HG03521 (cell line): Measurements from ENCODE around the gene WAPL.

Source experiments
- ATAC-seq: cut with Tn5 transposase; IDR thresholded peaks from one replicate; pipeline ENCODE4 v1.9.1; 2021; ENCODE audit warnings: mild to moderate bottlenecking, moderate library complexity; ENCODE audit not compliant: unreplicated experiment

The WAPL gene

DNA sequence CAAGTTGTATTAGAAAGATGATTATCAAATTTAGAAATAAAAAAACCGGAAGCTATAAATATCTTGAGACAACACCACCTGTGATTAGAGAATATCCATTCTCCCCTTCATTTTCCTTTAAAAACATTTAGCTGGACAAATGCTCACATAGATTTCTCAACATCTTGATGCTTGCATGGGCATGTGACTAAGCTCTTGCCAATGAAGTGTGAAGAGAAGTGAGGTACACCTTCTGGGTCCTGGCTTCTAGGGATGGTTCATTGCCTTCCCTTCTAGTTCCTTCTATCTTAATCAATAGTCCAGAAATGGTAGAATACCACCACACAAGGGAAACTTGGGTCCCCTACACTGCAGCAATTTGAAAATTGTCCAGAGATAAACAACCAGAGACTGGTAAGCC is 41.0 kb downstream of the WAPL start:
- ATAC-seq: no peak

DNA sequence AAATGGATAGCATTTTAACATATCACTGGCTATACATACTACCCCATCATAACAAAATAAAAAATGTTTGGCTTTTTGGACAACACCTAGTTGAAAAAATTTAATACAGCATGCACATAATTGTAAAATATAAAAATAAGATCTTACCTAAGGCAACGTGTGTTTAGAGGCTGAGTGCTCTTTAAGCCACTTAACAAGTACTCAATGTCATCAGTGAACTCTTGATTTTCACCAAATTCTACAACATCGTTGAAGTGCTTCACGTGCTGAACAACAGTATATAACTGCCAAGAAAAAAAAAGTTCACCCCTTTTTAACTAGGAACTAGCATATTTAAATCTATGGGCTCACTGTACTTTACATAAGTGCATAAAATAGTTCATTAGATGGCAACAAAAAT is 49.5 kb downstream of the WAPL start:
- ATAC-seq: no peak

DNA sequence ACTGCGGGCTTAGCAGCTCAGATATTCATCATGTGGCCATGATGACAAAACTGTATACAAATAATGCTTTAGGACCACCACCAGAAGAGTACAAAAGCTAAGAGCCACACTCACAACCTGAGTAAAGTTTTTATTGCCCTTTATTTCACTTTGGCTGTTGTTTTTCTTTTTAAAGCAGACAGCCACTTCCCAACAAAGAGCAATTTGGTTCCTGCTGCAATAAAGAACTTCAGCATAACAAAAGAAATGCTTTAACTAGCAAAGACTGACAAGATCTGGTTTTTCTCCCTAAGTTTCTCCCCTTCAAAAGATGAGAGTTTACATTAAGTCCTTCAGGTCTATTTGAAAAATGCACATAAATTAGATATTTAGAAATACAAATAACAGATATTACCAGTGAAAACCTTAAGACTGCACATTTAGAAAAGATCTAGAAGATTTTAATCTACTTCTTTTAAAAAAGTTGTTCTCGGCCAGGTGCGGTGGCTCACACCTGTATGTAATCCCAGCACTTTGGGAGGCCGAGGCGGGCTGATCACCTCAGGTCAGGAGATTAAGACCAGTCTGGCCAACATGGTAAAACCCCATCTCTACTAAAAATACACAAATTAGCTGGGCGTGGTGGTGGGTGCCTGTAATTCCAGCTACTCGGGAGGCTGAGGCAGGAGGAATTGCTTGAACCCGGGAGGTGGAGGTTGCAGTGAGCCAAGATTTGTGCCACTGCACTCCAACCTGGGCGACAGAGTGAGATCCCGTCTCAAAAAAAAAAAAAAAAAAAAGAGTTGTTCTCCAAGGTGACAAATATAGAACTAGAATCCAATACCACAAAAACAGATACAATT is 59.4 kb downstream of the WAPL start:
- ATAC-seq: no peak

DNA sequence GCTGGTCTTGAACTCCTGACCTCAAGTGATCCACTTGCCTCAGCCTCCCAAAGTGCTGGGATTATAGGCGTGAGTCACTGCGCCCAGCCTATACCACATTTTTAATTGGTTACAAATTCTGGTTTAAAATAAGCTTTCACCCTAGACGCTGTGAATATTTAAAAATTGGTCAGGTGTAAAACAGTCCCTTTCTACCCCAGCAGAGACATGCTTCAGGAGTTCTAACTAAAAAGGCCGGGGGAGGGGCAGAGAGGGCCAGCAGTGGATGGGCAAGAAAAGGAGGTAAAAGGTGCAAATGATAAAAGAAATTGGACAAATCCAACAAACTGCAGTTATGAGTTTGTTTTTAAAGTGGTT is 70.0 kb downstream of the WAPL start:
- ATAC-seq: no peak

GRCh38 chr10:86450806-86451603 is 70.6 kb downstream of the WAPL start:
- ATAC-seq: no peak

DNA sequence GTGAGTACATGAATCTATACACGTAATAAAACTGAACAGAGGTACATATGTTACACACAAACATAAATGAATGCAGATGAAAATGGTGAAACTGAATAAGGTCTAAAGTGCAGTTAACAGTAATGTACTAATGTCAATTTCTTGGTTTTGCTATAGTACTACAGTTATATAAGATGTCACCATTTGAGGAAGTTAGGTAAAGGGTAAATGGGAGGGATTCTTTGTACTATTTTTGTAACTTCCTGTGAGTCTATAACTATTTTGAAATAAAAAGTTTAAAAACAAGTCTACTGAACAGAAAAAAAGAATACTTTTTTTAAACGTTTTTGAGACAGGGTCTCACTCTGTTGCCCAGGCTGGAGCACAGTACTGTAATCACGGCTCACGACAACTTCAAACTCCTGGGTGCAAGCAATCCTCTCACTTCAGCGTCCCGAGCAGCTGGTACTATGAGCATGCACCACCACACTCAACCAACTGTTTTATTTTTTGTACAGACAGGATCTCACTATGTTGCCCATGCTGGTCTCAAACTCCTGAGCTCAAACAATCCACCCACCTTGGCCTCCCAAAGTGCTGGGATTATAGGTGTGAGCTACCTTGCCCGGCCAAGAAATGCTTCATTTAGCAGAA is 71.5 kb downstream of the WAPL start:
- ATAC-seq: no peak

- no peak for ATAC-seq
Observed at GRCh38 chr10:86447432-86447831, 74.2 kb downstream of the WAPL start.

- no peak for ATAC-seq
Observed at GRCh38 chr10:86446987-86447386, 74.6 kb downstream of the WAPL start.

DNA sequence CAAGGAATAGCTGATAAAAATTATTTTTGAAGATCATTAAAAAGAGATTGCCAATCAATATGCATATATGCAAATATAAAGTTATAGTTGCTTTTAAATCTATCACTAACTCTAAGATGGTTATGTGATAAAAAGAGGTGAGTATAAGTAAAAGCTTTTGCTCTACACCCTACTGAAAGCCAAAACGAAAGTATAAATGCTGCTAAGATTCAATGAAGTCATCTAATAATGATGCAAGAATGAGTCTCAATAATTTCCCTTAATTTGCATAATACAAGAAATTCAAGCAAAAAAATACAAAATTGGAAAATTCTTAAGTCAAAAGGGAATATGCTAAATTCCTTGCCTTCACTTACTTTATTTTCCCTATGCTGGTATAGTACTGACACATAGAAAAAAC is 75.2 kb downstream of the WAPL start:
- ATAC-seq: no peak

DNA sequence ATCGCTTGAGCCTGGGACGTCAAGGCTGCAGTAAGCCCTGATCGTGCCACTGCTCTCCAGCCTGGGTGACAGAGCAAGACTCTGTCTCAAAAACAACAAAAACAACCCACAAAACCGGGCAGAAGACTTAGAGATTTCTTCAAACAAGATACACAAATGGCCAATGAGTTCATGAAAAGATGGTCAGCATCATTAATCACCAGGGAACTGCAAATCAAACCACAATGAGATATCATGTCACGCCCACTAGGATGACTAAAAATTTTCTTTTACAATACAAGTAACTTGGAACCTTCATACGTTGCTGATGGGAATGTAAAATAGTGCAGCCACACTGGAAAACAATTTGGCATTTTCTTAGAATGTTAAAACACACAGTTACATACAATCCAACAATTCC is 77.7 kb downstream of the WAPL start:
- ATAC-seq: no peak

- ATAC-seq: no peak
Observed at GRCh38 chr10:86443069-86443468, 78.5 kb downstream of the WAPL start.

DNA sequence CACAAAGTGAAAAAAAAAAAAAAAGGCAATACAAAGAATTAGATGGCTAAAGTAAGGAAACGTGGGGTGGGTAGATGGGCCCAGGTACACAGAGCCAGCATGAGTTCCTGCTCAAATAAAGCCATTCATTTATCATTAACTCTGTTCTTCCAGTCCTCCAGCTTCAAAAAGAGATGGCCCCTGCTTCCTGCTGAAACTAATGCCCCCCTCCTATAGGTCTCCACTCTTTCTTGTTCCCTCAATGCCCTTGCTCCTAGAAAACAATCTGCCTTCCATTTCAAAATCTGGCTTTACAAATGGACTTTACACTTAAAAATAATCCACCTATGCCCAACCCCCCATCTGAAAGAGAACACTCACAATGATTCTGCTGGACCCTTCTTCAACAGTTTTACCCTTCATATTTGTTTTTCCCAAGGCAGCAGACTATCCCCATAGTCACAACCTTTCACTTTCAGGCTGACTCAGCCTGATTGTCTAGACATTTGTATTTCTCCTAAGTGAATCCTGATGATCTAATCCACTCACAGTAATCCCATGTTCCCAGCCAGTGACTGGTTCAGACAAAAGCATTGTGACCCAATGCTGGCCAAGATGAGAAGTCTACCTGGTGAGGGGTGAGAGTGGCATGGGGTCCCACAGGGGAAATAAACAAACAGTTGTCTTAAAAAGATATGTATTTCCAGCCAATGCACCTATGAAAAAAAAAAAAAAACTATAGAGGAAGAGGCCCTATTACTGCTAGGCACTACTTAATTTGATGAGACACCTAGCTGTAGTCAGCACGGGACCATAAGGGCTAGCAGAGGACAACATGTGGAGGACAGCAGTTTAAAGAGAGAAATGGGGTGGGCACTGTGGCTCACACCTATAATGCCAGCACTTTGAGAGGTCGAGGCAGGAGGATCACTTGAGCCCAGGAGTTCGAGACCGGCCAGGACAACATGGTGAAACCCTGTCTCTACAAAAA is 80.4 kb downstream of the WAPL start:
- no peak for ATAC-seq

DNA sequence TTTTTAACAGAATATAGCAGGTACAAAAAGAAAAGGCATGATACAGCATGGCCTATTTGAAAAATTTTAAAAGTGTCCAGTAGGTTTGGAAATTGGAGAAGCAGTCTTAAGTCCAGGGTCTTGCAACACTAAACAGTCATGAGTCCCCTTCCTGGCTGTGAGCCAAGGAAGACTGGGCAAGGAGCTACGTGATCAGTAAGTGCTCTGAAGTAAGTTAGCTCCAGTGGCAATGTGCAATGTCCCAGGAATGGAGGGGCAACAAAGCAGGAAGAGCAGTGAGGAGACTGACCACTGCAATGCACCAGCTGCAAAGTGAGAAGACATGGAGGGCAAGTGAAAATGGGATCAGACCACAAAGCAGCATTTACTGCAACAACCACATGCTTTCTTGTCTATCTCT is 82.0 kb downstream of the WAPL start:
- ATAC-seq: no peak

GRCh38 chr10:86438091-86438749 is 83.4 kb downstream of the WAPL start:
- ATAC-seq: no peak

DNA sequence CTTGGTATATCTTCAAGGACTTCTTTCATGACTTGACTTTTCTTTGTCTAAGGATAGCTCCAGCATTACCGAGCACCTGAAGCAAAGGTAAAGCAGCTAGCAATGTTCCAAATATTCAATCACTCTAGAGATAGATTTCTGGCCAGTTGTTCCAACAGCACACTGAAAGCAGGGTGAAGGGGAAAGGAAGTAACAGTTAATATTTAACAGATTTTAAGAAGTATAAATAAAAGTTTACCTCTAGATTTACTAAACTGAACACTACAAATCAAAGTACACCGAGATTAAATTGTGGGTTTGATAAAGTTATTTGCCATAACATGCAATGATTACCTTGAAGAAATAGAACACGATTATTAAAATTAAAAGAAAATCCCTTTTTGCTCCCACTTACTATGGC is 84.1 kb downstream of the WAPL start:
- no peak for ATAC-seq

DNA sequence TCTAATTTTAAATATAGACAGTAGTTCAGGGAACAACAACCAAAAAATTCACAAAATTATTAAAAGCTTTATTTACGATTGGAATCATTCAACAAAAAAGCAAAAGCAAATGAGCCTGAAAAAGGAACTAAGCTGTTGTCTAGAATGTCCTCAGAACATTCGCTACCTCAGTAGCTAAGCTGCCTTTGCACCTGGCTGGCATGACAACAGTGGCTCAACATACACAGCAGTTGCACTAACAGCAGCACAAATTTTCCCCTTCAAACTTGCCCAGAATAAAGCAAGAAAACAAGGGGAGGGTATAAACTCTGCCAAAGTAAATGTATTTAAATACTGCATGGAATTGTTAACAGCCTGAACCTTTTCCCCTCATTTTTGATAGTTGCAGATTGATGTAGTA is 84.6 kb downstream of the WAPL start:
- no peak for ATAC-seq

GRCh38 chr10:86434656-86435055 is 86.9 kb downstream of the WAPL start:
- ATAC-seq: no peak

- ATAC-seq: no peak
Observed at GRCh38 chr10:86423739-86424138, 97.9 kb downstream of the WAPL start.

DNA sequence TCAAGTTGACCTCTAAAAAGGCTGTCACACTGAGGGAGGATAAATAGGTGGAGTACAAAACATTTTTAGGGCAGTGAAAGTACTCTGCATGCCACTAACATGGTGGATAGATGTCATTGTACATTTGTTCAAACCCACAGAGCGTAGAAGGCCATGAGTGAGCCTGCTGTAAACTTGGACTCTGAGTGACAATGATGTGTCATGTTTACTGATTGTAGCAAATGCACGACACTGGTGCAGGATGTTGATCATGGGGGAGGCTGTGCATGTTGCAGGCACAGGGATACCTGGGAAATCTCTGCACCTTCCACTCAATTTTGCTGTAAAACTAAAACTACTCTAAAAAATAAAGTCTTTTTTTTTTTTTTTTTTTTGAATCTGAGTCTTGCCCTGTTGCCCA is 102.5 kb downstream of the WAPL start:
- ATAC-seq: no peak

- ATAC-seq: no peak
Observed at GRCh38 chr10:86415583-86415982, 106.0 kb downstream of the WAPL start.
